NCI-H1436 (cell line): Measurements from ENCODE around the gene INSIG2.

Experiments used
- DNase-seq: peaks from one replicate; lab custom pipeline; 2025; lab: John Stamatoyannopoulos, UW

Gene INSIG2

GRCh38 chr2:118130385-118130784, 42.1 kb downstream of the INSIG2 start:
- no peak for DNase-seq

- DNase-seq, result no peak
These were observed 43.5 kb downstream of the INSIG2 start for GRCh38 chr2:118131771-118132170.

- DNase-seq, result no peak
These were observed 45.6 kb downstream of the INSIG2 start for GRCh38 chr2:118133916-118134315.

GRCh38 chr2:118134650-118135049, 46.4 kb downstream of the INSIG2 start:
- DNase-seq, result no peak

GRCh38 chr2:118145207-118145606, 56.9 kb downstream of the INSIG2 start:
- DNase-seq, result no peak

GRCh38 chr2:118145806-118146205, 57.5 kb downstream of the INSIG2 start:
- DNase-seq, result no peak

GRCh38 chr2:118146315-118147283, 58.3 kb downstream of the INSIG2 start:
- no peak for DNase-seq

- DNase-seq, result no peak
These were observed 59.9 kb downstream of the INSIG2 start for GRCh38 chr2:118148133-118148532.

- no peak for DNase-seq
These were observed 60.5 kb downstream of the INSIG2 start for GRCh38 chr2:118148809-118149208.

- no peak for DNase-seq
These were observed 62.0 kb downstream of the INSIG2 start for GRCh38 chr2:118150294-118150693.

GRCh38 chr2:118151831-118152230, 63.6 kb downstream of the INSIG2 start:
- DNase-seq, result no peak

GRCh38 chr2:118153433-118153832, 65.2 kb downstream of the INSIG2 start:
- no peak for DNase-seq

- DNase-seq, result no peak
These were observed 65.9 kb downstream of the INSIG2 start for GRCh38 chr2:118154176-118154575.
